Measurements from ENCODE around the gene KLRG1. TPM values are rescaled to one million over a fixed set of nuclear protein-coding genes. Genes with fewer than 3 reads are reported as not detected.

Gene KLRG1
- total and polyA plus RNA-seq, 4 donors = 0.49 to 6.5 (median 1.6) TPM

DNA sequence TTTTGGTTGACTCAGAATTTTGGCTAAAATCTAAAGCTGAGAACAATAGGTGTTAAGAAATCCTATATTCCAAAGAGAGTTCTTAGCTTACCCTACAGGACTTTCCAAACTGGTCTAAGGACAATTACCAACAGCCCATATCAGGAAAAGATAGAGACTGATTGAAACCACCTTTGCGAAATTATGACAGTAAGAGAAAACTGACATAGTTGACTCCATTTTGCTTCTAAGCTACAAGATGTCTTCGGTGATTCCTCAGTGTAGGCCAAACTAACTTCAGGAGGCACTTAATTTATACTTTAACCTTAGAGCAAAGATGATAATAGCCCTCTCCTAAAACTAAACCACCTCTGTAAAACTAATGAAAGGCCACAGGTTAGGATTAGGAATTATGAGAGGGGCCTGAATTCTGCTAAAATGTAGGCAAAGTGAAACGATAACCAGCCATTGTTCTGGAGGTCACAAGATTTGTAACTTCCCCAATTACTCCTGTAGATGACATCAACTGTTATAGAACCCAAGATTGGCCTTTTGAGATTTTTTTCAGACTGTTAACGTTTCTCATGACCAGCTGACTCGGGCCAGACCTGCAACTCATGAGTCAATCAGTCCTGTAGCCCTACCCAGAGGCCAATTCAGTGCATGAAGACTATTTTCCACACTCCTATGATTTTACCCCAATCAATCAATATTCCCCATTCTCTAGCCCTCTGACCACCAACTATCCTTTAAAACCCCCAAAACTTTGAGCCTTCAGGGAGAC lies 43.0 kb downstream of the KLRG1 start:
- Histone ChIP-seq H3K4me1 (ENCODE audit: control insufficient read depth in 5 of 5, insufficient read depth in 5 of 5, low read length in 5 of 5) (no peaks in the 10 kb centered on the region), H3K36me3 (ENCODE audit: control insufficient read depth in 4 of 4, insufficient read depth in 4 of 4, low read length in 4 of 4) (no peaks in the 10 kb centered on the region), H3K4me3 (no peak overlapping the region), H3K9ac (ENCODE audit: insufficient read depth in 1 of 2, low read length in 2 of 2) (no peak overlapping the region), H3K27ac (ENCODE audit: low read depth in 1 of 2, low read length in 1 of 2) (no peak overlapping the region), H3K9me3 (ENCODE audit: control insufficient read depth in 4 of 4, insufficient read depth in 3 of 4, low read length in 3 of 4) (no peaks in the 10 kb centered on the region), H3K27me3 (ENCODE audit: control insufficient read depth in 3 of 3, insufficient read depth in 3 of 3, low read length in 2 of 3) (no peaks in the 10 kb centered on the region)
- TF ChIP-seq CTCF (IDR thresholded peaks at IDR 0.05; ENCODE audit: control extremely low read depth, extremely low read depth) = no peak
- no peak for ATAC-seq (ENCODE audit: insufficient read depth, low FRiP score)
- 67 to 76% methylated on average over 5 of the region's 5 CpGs for WGBS, 2 donors
- no peak for DNase-seq

DNA sequence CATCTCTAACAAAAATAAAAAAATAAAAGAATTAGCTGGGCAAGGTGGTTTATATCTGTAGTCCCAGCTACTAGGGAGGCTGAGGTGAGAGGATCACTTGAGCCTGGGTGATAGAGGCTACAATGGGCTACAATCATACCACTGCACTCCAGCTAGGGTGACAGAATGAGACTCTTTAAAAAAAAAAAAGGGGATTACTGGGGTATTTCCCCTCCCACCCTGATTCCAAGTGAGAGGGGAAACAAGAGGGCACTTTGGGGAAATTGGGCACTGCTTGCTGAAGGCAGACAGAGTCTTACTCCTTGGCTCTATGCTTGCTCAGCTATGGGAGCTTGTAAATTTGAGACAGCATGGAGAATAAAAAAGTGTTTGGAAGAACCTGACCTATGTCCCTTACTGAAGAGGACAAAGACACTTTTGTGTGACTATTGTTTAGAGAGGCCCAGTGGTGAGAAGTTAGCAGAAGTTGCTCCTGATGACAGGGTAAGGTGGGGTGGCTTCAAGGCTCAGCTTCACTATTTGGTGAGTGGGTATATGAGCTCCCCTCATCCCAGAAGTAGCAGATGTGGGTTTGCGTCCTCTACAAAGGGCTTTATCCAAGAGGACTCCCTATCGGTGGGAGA lies 44.0 kb downstream of the KLRG1 start:
- no peak for TF ChIP-seq CTCF (IDR thresholded peaks at IDR 0.05; ENCODE audit: control extremely low read depth, extremely low read depth)
- WGBS, 2 donors = 95 to 98% methylated on average over 2 of the region's 2 CpGs

DNA sequence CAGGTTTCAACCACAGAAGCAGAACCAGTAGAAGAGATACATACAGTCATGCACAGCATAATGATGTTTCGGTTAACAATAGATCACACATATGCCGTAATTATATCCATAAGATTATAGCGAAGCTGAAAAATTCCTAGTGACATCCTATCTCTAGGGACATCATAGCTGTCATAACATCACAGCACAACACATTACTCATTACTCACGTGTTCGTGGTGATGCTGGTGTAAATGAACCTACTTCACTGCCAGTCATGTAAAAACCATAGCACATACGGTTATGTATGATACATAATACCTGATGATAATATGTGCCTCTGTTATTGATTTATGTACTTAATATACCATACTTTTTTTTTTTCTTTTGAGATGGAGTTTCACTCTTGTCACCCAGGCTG lies 44.7 kb downstream of the KLRG1 start:
- H3K4me1 ChIP-seq (ENCODE audit: control insufficient read depth in 5 of 5, insufficient read depth in 5 of 5, low read length in 5 of 5) = no peaks in the 10 kb centered on the region
- H3K9ac ChIP-seq (ENCODE audit: insufficient read depth in 1 of 2, low read length in 2 of 2) = no peak overlapping the region
- no peak overlapping the region for H3K4me3 ChIP-seq
- ATAC-seq (ENCODE audit: insufficient read depth, low FRiP score) (no peak), DNase-seq (no peak)
- H3K36me3 ChIP-seq (ENCODE audit: control insufficient read depth in 4 of 4, insufficient read depth in 4 of 4, low read length in 4 of 4) = no peaks in the 10 kb centered on the region
- H3K27ac ChIP-seq (ENCODE audit: low read depth in 1 of 2, low read length in 1 of 2) = no peak overlapping the region
- no peaks in the 10 kb centered on the region for H3K9me3 ChIP-seq (ENCODE audit: control insufficient read depth in 4 of 4, insufficient read depth in 3 of 4, low read length in 3 of 4)
- 95 to 97% methylated on average over 6 of the region's 6 CpGs for WGBS, 2 donors
- H3K27me3 ChIP-seq (ENCODE audit: control insufficient read depth in 3 of 3, insufficient read depth in 3 of 3, low read length in 2 of 3) = no peaks in the 10 kb centered on the region
- TF ChIP-seq CTCF (IDR thresholded peaks at IDR 0.05; ENCODE audit: control extremely low read depth, extremely low read depth) = no peak

More for the DNA sequence above, 44.0 kb downstream of the KLRG1 start:
- Histone ChIP-seq H3K4me1 (ENCODE audit: control insufficient read depth in 5 of 5, insufficient read depth in 5 of 5, low read length in 5 of 5) (no peaks in the 10 kb centered on the region), H3K27me3 (ENCODE audit: control insufficient read depth in 3 of 3, insufficient read depth in 3 of 3, low read length in 2 of 3) (no peaks in the 10 kb centered on the region), H3K36me3 (ENCODE audit: control insufficient read depth in 4 of 4, insufficient read depth in 4 of 4, low read length in 4 of 4) (no peaks in the 10 kb centered on the region), H3K9ac (ENCODE audit: insufficient read depth in 1 of 2, low read length in 2 of 2) (no peak overlapping the region), H3K4me3 (no peak overlapping the region), H3K9me3 (ENCODE audit: control insufficient read depth in 4 of 4, insufficient read depth in 3 of 4, low read length in 3 of 4) (no peaks in the 10 kb centered on the region), H3K27ac (ENCODE audit: low read depth in 1 of 2, low read length in 1 of 2) (no peak overlapping the region)
- ATAC-seq (ENCODE audit: insufficient read depth, low FRiP score) = no peak
- DNase-seq = no peak

Data from lung (tissue), 12 donors.